Measurements from ENCODE around the gene SLC38A6. TPM values are rescaled to one million over a fixed set of nuclear protein-coding genes. Genes with fewer than 3 reads are reported as not detected.

Gene SLC38A6
- total and polyA plus RNA-seq, 2 of the 8 experiments (the other 6 are each of a cell fraction or from before 2014, with no cell fraction given): 8.1 to 9.8 TPM

- no peak for TF ChIP-seq CTBP2 (IDR thresholded peaks at IDR 0.05; ENCODE audit: borderline replicate concordance, insufficient read depth, insufficient read length, low read length)
- no peak for TF ChIP-seq PHF8 (conservative IDR thresholded peaks at IDR 0.05; ENCODE audit: low read depth, low read length)
Observed at GRCh38 chr14:61037215-61037614, 56.2 kb downstream of the SLC38A6 start (continued).
